Neural progenitor cell (in vitro differentiated cells): ENCODE measurements around the gene PTGR3. TPM values are rescaled to one million over a fixed set of nuclear protein-coding genes. Genes with fewer than 3 reads are reported as not detected.

Experiments
- DNase-seq: peaks from one replicate; pipeline ENCODE4 v3.0.0-alpha.2; 2016; ENCODE audit warnings: low spot score
- H2AFZ ChIP-seq: fragments of 200-600 bp; sonication (generic); replicated peaks from 2 replicates; pipeline ENCODE4 v1.6.1; 2016; ENCODE audit warnings: antibody characterized with exemption
- H3F3A ChIP-seq: fragments of 200-600 bp; sonication (generic); 2 replicates; pipeline ENCODE4 v1.6.1; 2016; ENCODE audit warnings: antibody characterized with exemption, low read depth
- H3K27ac ChIP-seq: fragments of 200-600 bp; sonication (generic); 2 replicates; pipeline ENCODE4 v1.5.1; 2016; ENCODE audit warnings: mild to moderate bottlenecking
- H3K27me3 ChIP-seq: fragments of 200-600 bp; sonication (generic); 2 replicates; pipeline ENCODE4 v1.6.1; 2016; ENCODE audit warnings: mild to moderate bottlenecking, moderate library complexity
- H3K36me3 ChIP-seq: fragments of 200-600 bp; sonication (generic); 2 replicates; pipeline ENCODE4 v1.5.1; 2016
- H3K4me1 ChIP-seq: fragments of 200-600 bp; sonication (generic); 2 replicates; pipeline ENCODE4 v1.6.1; 2016; ENCODE audit warnings: mixed run types
- H3K4me2 ChIP-seq: fragments of 200-600 bp; sonication (generic); 2 replicates; pipeline ENCODE4 v1.6.1; 2016
- H3K4me3 ChIP-seq: fragments of 200-600 bp; sonication (generic); 2 replicates; pipeline ENCODE4 v1.5.1; 2016
- H3K79me2 ChIP-seq: fragments of 200-600 bp; sonication (generic); 2 replicates; pipeline ENCODE4 v1.6.1; 2016; ENCODE audit warnings: low read depth
- H3K9ac ChIP-seq: fragments of 200-600 bp; sonication (generic); 2 replicates; pipeline ENCODE4 v1.6.1; 2016
- H3K9me3 ChIP-seq: fragments of 200-600 bp; sonication (generic); 2 replicates; pipeline ENCODE4 v1.5.1; 2016; ENCODE audit warnings: low read depth
- H4K20me1 ChIP-seq: fragments of 200-600 bp; sonication (generic); 2 replicates; pipeline ENCODE4 v1.6.1; 2016; ENCODE audit warnings: low read depth
- H3K27ac Mint-ChIP-seq: 3 replicates; pipeline ENCODE4 v1.8.0; 2021; ENCODE audit warnings: mixed read lengths
- H3K27me3 Mint-ChIP-seq: 2 replicates; pipeline ENCODE4 v1.8.0; 2022; ENCODE audit warnings: low read depth, mild to moderate bottlenecking, inconsistent platforms, moderate library complexity, mixed read lengths; ENCODE audit not compliant: insufficient read depth
- H3K36me3 Mint-ChIP-seq: 3 replicates; pipeline ENCODE4 v1.8.0; 2021; ENCODE audit warnings: mixed read lengths
- H3K4me1 Mint-ChIP-seq: 3 replicates; pipeline ENCODE4 v1.8.0; 2021; ENCODE audit warnings: mixed read lengths
- H3K4me3 Mint-ChIP-seq: 3 replicates; pipeline ENCODE4 v1.8.0; 2021; ENCODE audit warnings: mild to moderate bottlenecking, moderate library complexity, mixed read lengths
- H3K9me3 Mint-ChIP-seq: 3 replicates; pipeline ENCODE4 v1.8.0; 2020; ENCODE audit warnings: mixed read lengths
- EZH2 ChIP-seq: fragments of 200-600 bp; sonication (generic); IDR thresholded peaks from 2 replicates; pipeline ENCODE4 v1.6.1; 2017; ENCODE audit warnings: antibody characterized with exemption, mild to moderate bottlenecking, moderate library complexity
- EZH2phosphoT487 ChIP-seq: fragments of 200-600 bp; sonication (generic); IDR thresholded peaks from 2 replicates; pipeline ENCODE4 v1.6.1; 2017; ENCODE audit warnings: antibody characterized with exemption
- total RNA-seq: library from RNA; depleted of rRNA; stranded (reverse); fragments of >200 nt; gene quantifications from 2 replicates; pipeline ENCODE4 v1.2.3, GENCODE V29; 2015; ENCODE audit warnings: low replicate concordance
- TF ChIP-seq, protein P1 (sequence below): fragments of 200-600 bp; sonication (generic); IDR thresholded peaks from 2 replicates; pipeline ENCODE4 v1.5.1; 2017; ENCODE audit warnings: antibody characterized with exemption, mild to moderate bottlenecking

Gene PTGR3
- total RNA-seq, 1 donor from 2014 or later, result 13.0 TPM

DNA sequence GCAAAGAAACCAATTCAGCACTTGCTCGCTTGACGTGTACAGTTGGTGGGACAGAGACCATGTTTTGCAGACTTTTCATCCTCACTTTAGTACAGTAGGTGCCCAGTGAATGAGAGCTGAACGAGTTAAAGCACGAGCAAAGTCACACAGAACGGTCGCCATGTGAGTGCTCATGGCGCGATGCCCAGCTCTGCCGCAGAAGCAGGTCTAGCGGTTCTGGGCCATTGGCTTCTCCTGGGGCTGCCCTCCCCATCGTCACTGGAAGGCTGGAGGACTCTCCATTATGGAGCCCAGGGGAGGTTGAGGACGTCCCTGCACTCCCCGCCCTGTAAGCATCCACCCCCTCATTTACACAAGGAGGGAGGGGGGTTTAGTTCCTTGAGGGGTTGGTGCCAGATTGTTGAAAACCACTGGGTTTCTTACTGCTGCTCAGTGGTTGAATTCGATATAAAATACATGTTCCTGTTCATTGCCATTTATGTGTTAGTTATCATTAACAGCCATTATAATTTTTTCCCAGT is 24.9 kb downstream of the PTGR3 start:
- Mint-ChIP-seq H3K4me1 (no peaks in the 10 kb centered on the region), H3K9me3 (no peaks in the 10 kb centered on the region), H3K36me3 (no peaks in the 10 kb centered on the region), H3K4me3 (no peak overlapping the region), H3K27me3 (peaks cover 3% of the 10 kb centered on the region), H3K27ac (no peak overlapping the region)
- no peak overlapping the region for H3K4me2 ChIP-seq
- no peaks in the 10 kb centered on the region for H3K27me3 ChIP-seq
- no peak for TF ChIP-seq EZH2
- H3K9me3 ChIP-seq, result no peaks in the 10 kb centered on the region
- H3K79me2 ChIP-seq, result no peaks in the 10 kb centered on the region
- H3K9ac ChIP-seq, result no peak overlapping the region
- H3K36me3 ChIP-seq, result no peaks in the 10 kb centered on the region
- H3F3A ChIP-seq, result no peaks in the 10 kb centered on the region
- H3K4me3 ChIP-seq, result no peak overlapping the region
- no peak for DNase-seq
- H3K27ac ChIP-seq, result no peak overlapping the region
- no peaks in the 10 kb centered on the region for H3K4me1 ChIP-seq
- H4K20me1 ChIP-seq, result no peaks in the 10 kb centered on the region
- no peak overlapping the region for H2AFZ ChIP-seq

DNA sequence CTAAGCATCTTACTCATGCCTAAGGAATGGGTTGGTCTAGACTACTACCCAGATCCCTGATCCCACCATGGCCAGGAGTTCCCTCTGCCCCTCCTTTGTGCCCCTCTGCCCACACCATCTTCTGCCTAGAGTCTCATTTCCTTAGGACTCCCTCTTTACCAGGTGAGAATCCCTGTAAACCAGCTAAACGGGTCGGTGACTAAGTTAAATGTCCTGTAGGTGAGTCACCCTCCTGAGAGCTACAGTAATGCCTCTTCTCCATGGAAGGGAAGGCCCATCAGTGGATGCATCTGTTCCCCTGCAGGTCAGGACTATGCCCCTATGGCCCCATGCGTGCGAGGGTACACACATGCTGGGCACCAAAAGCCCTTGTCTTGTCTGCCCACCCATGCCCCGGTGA is 25.4 kb downstream of the PTGR3 start:
- Histone ChIP-seq H3K9ac (no peak overlapping the region), H3K4me3 (no peak overlapping the region), H4K20me1 (no peaks in the 10 kb centered on the region), H3F3A (no peaks in the 10 kb centered on the region), H3K9me3 (no peaks in the 10 kb centered on the region), H3K4me2 (no peak overlapping the region), H3K79me2 (no peaks in the 10 kb centered on the region), H3K36me3 (no peaks in the 10 kb centered on the region), H3K4me1 (no peaks in the 10 kb centered on the region), H3K27ac (no peak overlapping the region), H2AFZ (no peak overlapping the region), H3K27me3 (no peaks in the 10 kb centered on the region)
- TF ChIP-seq, protein P1, sequence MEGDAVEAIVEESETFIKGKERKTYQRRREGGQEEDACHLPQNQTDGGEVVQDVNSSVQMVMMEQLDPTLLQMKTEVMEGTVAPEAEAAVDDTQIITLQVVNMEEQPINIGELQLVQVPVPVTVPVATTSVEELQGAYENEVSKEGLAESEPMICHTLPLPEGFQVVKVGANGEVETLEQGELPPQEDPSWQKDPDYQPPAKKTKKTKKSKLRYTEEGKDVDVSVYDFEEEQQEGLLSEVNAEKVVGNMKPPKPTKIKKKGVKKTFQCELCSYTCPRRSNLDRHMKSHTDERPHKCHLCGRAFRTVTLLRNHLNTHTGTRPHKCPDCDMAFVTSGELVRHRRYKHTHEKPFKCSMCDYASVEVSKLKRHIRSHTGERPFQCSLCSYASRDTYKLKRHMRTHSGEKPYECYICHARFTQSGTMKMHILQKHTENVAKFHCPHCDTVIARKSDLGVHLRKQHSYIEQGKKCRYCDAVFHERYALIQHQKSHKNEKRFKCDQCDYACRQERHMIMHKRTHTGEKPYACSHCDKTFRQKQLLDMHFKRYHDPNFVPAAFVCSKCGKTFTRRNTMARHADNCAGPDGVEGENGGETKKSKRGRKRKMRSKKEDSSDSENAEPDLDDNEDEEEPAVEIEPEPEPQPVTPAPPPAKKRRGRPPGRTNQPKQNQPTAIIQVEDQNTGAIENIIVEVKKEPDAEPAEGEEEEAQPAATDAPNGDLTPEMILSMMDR, result no peak
- TF ChIP-seq EZH2 (no peak), EZH2phosphoT487 (no peak)
- Mint-ChIP-seq H3K36me3 (no peaks in the 10 kb centered on the region), H3K9me3 (no peaks in the 10 kb centered on the region), H3K27me3 (peaks cover 3% of the 10 kb centered on the region), H3K27ac (no peak overlapping the region), H3K4me3 (no peak overlapping the region), H3K4me1 (no peaks in the 10 kb centered on the region)
- no peak for DNase-seq

DNA sequence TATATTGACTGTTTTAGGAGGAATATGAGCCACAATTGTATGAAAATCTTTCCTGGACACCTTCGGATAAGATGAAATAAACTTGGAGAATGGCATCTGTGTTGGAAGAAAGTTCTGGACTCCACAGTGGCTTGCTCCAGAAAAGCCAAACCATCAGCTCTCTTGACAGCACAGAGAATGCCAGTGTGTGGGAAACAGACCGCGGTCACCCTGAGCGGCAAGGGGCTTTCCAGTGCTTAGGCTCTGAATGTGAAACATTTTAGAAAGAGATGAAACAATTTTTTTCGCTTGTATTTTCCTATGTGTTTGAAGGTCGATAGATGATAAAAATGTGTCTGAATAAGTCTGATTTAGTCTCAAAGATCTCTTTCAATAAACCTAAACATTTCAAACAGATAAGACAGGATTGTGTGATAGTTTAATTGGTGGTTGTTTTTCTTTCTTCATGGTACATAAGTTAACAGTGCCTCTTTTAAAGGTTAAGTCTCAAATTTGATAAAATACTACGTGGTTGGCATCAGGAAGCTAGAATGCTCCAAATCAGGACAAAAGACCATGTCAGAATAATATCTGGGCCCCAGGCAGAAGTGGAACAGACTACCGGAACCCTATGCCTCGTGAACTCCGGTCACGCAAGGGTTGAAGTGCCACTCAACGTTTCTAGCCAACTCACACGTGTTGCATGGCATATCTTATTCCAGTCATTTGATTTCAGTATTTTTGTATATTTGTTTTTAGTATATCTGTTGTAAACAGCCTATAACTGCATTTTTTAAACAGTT is 28.9 kb downstream of the PTGR3 start:
- H3K27ac ChIP-seq, result no peak overlapping the region
- no peaks in the 10 kb centered on the region for H3K4me1 Mint-ChIP-seq
- no peaks in the 10 kb centered on the region for H3K4me1 ChIP-seq
- no peaks in the 10 kb centered on the region for H3K36me3 ChIP-seq
- H2AFZ ChIP-seq, result no peak overlapping the region
- H3F3A ChIP-seq, result no peaks in the 10 kb centered on the region
- no peak overlapping the region for H3K9ac ChIP-seq
- H3K4me3 Mint-ChIP-seq, result no peak overlapping the region
- H3K79me2 ChIP-seq, result no peaks in the 10 kb centered on the region
- no peaks in the 10 kb centered on the region for H4K20me1 ChIP-seq
- no peaks in the 10 kb centered on the region for H3K9me3 ChIP-seq
- H3K36me3 Mint-ChIP-seq, result no peaks in the 10 kb centered on the region
- no peak for DNase-seq
- no peak overlapping the region for H3K4me2 ChIP-seq
- H3K9me3 Mint-ChIP-seq, result no peaks in the 10 kb centered on the region
- TF ChIP-seq EZH2phosphoT487 (no peak), EZH2 (no peak)
- TF ChIP-seq, protein P1, result no peak
- H3K27ac Mint-ChIP-seq, result no peak overlapping the region
- no peaks in the 10 kb centered on the region for H3K27me3 ChIP-seq
- no peaks in the 10 kb centered on the region for H3K27me3 Mint-ChIP-seq
- no peak overlapping the region for H3K4me3 ChIP-seq

DNA sequence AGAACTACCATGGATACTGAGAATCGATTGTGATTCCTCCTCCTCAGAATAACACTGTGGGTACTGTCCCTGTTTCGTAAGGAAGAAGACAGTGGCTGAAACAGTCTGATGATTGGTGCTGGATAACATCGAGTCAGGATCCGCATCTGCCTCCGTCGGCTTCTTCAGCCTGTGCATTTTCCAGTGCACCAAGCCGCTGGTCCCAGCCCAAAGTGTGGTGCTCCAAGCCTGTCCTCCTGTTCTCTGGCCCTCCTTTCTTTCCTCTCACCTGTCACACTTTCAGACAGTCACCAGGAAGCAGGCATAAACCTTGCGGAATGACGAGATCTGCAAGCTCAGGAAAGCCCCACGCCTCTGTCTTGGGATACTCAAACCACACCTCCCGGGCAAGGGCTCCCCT is 30.6 kb downstream of the PTGR3 start:
- DNase-seq, result no peak
- H3K9me3 Mint-ChIP-seq, result no peaks in the 10 kb centered on the region
- Histone ChIP-seq H3F3A (no peaks in the 10 kb centered on the region), H3K27ac (no peak overlapping the region), H3K4me2 (no peak overlapping the region), H3K4me3 (no peak overlapping the region), H3K79me2 (no peaks in the 10 kb centered on the region), H3K4me1 (peaks cover 1% of the 10 kb centered on the region), H4K20me1 (no peaks in the 10 kb centered on the region), H3K9me3 (no peaks in the 10 kb centered on the region), H3K27me3 (no peaks in the 10 kb centered on the region), H3K36me3 (no peaks in the 10 kb centered on the region), H2AFZ (no peak overlapping the region), H3K9ac (no peak overlapping the region)
- H3K4me1 Mint-ChIP-seq, result no peaks in the 10 kb centered on the region
- no peak overlapping the region for H3K4me3 Mint-ChIP-seq
- H3K27me3 Mint-ChIP-seq, result no peaks in the 10 kb centered on the region
- H3K27ac Mint-ChIP-seq, result no peak overlapping the region
- no peaks in the 10 kb centered on the region for H3K36me3 Mint-ChIP-seq
- TF ChIP-seq, protein P1, result no peak
- TF ChIP-seq EZH2, result no peak
- no peak for TF ChIP-seq EZH2phosphoT487
